ENCODE measurements around the gene SAMD11.
A peak's percentile ranks its signal among the peaks of the same experiment; 100 is the strongest.

Gene SAMD11

DNA sequence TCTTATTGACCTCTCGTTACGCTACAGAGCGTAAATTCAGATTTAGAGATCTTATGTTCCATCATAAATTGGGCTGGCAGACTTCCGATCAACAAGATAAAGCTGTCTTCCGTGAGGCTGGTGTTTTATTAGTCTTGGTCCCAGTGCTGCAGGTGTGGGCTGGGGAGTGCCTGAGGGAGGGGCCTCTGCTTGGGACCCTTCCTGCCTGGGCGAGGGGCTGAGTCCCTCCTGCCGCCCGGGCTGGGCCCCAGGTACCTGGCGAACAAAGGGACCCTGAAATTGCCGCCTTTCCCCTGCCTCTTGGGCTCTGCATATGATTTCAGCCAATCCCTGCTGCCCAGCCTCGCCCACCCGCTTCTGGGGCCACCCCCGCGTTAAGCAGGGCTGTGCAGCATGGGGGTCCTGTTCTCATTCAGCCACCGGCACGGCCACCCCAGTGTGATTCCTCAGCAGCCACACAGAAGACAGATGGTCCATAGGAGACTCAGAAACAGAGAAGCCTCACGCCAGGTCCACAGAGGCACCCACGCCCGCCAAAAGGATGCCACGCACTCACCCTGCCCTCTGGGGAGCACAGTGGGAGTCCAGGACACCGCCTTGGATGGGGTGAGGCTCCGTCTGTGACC is 6.1 kb upstream of the SAMD11 start:
- DNase-seq: no peak

DNA sequence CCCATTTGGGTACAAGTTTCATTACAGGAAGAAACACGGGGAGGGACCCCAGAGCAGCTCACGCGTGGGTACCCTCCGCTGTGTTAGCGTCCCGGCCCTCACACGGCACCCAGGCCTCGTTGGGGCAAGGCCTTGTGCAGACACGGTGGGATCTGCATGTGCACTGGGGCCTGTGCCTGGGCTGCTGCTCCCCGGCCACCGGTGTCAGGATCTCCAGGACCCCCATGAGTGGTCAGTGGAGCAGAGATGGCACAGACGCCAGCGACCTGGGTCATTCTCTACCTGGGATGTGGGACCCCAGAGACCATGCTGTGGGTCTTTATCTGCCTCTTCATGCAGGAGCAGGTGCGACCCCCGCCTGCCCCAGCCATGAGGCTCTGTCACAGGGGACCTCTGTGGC is 5.4 kb upstream of the SAMD11 start:
- no peak for DNase-seq

DNA sequence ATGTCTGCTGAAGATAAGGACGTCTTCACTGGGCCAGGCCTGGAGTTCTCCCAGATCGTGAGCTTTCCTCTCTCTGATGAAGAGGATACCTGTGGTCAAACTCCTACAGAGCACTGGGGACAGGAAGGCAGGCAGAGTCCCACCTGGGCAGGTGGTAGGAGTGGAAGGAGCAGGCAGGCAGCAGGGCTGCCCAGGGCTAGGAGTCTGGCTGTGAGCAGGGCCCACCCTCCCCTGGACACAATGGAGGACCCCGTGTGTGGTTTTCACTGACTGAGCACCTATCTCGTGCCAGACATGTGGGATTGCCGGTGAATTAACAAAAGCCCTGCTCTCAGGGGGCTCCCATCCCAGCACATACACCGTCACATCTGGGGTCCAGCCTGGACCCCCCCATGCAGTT is 4.9 kb upstream of the SAMD11 start:
- DNase-seq: no peak

DNA sequence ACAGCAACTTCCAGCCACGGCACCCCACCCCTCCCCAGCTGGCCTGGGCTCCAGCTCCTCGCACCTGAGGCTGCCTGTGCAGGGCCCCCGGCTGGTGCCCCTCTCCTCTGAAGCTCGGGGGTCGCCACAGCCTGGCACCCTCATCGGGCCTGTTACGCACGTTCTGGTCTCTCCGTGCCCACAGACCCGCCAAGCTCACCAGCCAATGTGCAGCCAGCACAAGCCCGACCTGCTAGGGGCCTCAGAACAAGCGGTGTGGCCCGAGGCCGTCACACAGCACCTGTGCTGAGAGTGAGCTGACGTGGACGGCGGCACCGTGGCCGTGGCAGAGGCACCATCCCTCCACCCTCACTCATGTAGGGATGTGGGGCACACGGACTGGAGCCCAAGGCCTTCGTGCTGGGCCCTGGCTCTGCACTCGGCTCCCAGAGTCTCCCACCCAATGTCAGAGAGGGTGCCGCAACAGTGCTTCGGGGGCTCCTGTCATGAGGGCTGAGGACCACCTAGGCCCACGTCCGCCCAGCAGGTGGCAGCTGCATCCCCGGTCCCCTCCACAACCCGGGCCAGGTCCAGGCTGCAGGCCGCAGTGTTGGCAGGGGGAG is 4.4 kb upstream of the SAMD11 start:
- no peak for DNase-seq

DNA sequence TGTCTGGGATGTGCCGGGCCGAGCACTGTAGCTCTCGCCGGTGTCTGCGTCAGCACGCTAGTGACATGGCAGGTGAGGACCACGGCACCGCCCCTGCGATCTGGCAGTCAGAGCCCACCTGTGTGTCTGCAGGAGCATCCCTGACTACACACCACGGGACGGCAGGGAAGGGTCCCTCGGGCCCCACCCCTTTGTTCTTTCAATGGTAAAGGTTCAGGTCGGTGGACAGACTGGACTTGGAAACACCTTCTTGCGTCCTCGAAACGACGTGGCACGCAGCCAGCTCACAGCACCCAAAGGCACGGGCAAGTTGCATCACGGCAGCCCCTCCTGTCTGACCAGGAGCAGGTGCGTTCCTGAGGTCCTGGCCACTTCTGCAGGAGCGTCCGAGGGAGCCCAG is 3.7 kb upstream of the SAMD11 start:
- DNase-seq: no peak

DNA sequence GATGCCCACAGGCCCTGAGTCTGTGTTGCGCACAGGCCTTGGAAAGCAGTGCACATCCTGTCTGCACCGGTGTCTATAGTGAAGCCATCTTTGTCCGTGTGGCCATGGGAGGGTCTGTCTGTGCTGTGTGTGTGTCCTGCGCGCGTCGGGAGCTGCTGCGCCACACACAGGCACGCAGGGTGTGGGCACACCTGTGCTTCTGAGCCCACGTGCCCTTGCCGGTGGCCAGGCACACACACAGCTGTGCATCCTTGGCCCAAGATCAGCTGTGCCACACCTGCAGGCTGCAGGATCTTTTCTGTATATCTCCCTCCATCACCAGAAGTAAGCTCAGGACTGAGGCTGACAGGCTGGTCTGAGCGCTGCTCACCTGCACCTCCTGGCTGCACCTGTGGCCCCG is 3.2 kb upstream of the SAMD11 start:
- DNase-seq: peak in 1 of 2 experiments; percentile 82

DNA sequence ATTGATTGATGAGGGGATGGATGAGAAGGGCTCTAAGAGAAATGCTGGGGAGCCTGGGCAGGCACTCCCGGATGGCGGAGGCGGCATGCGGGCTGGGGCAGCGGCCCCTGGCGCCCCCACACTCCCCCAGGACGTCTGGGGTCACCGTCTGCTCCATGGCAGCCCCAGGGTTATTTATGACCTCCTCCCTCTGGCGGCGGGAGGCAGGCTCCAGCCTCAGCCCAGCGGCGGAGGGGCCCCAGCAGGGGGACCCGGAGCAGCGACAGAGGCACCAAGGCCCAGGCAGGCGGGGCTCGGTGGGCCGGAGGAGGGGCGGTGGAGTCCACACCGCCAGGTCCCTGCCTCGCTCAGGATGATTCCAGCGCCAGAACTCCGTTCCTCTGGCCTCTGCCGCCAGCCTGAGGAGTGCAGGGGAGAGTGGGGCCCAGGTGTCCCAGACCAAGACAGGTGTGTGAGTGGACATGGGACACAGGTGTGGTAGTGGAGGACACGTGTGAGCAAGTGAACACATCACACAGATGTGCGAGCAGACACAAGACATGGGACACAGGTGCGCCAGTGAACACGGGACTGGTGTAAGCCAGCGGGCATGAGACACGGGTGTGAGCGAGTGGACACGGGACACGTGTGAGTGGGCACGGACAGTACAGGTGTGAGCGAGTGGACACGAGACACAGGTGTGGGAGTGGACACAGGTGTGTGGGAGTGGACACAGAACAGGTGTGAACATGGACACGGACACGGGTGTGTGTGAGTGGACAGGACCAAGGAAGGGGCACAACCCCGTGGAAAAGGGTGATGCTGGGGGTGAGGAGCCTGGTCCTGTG is 2.5 kb upstream of the SAMD11 start:
- DNase-seq: peak; percentile 87 to 98

DNA sequence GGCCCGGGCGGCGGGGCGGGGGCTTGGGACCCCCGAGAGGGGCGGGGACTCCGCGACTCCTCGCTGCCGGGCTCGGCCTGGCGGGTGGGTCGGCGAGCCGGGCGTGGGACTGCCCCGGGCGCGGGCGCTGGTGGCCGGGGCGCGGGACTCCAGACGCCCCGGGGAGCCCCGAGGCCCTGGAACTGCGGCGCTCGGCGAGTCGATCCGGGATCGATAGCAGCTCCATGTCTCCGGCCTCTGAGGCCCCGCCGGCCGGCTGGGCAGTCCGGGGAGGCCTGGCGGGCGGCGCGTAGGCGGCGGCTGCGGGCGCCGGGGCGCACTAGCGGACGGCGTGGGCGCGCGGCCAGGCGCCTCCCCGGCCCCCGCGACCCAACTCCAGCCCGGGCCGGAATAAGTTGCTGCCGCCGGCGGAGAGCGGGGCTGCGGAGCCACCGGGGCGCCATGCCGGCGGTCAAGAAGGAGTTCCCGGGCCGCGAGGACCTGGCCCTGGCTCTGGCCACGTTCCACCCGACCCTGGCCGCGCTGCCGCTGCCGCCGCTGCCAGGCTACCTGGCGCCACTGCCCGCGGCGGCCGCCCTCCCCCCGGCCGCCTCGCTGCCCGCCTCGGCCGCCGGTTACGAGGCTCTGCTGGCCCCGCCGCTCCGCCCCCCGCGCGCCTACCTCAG is 400 bp downstream of the SAMD11 start:
- no peak for DNase-seq

DNA sequence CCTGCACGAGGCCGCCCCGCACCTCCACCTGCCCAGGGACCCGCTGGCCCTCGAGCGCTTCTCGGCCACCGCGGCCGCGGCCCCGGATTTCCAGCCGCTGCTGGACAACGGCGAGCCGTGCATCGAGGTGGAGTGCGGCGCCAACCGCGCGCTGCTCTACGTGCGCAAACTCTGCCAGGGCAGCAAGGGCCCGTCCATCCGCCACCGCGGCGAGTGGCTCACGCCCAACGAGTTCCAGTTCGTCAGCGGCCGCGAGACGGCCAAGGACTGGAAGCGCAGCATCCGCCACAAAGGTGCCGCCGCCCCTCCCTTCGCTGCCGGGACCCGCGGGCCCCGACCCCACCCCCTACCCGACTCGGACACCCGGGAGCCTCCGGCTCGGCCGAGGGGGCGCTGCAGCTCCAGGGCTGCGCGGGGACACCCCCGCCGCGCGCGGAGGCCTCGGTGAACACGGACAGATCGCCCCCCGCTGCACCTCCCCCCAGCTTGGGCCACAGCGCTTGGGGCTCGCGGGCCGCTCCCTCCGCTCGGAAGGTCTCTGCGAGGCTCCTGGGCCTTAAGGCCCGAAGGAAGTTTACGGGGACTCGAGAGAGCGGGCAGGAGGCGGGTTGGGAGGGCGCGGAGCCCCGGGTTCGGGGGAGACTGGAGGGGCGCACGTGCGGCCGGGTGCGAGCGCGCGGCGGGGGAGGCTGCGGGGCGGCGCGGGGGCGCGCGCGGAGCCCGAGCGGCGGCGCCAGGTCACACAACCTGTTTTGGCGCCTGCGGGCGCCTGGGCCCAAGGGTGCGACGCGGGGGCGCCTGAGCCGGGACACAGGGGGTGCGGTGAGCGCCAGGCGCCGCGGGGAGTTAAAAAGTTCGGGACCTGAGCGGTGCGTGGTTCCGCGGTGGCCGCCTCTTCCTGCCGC is 1.2 kb downstream of the SAMD11 start:
- DNase-seq: peak; percentile 69 to 89

DNA sequence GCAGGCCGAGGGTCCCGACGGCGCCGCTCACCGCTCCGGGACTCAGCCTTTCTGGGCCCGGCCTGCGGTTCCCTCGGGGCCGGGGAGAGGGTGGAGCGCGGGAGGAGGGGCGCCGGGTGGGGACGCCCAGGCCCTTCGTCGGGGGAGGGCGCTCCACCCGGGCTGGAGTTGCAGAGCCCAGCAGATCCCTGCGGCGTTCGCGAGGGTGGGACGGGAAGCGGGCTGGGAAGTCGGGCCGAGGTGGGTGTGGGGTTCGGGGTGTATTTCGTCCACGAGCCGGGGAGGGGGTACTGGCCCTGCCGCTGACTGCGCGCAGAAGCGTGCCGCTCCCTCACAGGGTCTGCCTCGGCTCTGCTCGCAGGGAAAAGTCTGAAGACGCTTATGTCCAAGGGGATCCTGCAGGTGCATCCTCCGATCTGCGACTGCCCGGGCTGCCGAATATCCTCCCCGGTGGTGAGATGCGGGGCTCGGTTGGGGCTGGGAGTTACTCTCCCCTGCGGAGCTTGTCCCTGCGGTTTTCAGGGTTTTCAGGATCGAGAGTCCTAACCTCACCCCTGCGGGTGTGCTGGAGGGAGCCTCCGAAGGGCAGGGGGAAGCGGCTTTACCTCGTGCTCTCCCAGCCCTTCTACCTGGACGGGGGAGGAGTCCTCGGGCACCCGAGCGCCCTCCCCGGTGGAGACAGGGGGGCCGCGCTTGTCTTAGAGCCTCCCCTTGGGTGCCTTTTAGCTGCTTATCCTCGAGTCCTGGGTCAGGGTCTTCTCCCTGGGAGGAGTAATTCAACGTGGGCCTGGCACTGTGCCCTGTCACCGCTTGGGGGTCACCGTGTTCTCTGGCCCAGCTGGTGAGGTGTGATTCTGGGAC is 2.1 kb downstream of the SAMD11 start:
- DNase-seq: peak in 1 of 2 experiments; percentile 95

DNA sequence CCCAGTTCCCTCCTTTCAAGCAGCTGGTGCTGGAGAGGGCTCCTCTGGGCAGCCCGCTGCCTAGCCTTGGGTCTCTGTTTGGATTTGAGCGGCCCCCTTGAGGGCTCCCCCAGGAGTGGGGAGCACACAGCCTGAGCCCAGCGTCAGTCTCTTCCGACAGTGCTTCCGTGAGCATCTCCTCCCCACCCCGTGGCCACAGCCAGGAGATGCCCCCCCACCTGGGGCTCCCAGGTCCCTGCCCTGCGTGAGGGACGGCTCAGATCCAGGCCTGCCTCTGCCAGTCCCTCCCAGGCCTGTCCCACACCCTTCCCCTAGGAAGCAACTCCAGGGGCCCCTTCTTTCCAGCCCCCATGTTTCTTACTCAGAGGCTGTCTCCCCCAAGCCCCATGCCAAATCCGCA is 3.5 kb downstream of the SAMD11 start:
- DNase-seq: no peak

DNA sequence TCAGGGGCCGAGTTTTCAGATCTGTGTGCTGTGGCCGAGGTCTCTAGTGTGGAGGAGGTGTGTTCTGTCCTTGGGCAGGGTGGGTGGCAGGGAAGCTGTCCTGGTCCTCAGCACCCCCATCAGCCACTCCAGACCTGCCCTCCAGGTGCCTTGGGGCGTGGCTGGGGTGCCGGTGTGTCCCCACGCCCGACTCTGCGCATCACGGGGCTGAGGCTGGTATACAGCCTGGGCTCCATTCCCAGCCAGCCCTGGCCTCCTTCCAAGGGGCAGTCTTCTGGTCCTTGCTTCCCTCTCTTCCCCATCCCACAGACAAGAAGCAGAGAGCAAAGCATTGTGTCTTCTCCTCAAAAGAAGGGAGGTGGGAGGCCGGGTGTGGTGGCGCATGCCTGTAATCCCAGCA is 4.0 kb downstream of the SAMD11 start:
- no peak for DNase-seq

DNA sequence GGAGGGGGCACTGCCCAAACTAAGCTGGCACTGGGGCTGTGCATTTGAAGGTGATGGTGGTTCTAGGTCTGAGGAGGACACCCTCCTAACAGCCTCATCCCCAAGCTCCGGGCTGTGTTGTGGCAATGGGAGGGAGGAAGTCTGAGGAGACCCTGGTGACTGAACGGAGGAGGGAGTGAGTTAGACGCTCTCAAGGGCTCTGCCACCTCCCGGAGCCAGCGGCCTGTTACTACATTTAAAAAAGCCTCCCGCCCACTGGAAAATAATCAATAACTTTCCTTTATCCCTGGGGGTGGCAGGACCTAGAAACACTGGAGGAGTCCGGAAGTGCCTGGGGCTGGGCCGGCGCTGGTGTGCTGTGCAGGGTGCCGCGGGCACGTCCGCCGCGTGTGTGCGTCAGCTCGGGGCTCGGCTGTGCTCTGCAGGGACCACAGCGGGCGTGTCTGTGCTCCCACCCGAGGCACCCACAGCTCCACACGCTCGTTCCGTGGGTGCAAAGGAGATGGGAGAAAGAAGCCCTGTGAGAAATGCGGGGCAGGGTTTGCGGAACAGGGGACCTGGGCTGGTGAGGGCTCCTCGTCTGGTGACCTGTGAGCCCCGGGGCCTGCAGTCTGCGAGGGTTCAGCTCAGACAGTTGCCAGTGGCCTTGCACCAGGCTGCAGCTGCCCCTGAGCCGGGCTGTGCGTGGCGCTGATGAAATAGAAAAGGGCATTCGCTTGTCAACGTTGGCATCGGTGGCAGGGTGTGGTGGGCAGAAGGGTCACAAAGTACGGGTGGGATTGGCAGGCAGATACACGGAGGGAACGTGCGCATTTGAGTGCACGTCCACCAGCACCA is 5.3 kb downstream of the SAMD11 start:
- DNase-seq: no peak

DNA sequence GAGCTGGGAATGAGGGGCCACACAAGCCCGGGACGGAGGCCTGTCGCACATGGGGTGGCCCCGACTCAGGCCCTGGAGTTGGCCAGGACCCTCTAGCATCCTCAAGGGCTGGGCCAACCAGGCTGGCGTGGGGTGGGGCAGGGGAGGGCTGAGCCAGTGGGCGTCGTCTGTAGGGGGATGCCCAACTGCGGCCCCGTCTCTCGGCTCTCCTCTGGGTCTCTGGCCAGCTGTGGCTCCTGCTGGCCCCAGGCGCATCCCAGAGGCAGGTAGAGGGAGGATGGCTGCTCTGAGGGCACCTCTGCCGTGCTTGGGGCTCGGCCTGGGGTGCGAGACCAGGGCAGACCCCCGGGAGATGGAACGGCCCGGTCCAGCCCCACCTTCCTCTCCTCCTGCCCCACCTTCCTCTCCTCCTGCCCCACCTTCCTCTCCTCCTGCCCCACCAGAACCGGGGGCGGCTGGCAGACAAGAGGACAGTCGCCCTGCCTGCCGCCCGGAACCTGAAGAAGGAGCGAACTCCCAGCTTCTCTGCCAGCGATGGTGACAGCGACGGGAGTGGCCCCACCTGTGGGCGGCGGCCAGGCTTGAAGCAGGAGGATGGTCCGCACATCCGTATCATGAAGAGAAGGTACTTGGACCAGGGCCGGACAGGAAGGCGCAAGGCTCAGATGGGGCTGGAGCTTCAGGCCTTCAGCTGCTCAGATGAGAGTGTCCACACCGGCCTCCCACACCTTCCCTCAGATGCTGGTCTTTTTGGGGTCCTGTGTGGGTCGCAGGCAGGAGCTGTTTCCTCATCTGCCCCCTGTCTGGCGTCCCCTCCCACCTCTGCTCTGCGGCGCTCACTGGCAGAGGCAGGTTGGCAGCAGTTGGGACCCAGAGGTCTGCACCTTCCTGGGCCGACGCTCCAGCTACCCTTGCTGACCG is 6.2 kb downstream of the SAMD11 start:
- no peak for DNase-seq

DNA sequence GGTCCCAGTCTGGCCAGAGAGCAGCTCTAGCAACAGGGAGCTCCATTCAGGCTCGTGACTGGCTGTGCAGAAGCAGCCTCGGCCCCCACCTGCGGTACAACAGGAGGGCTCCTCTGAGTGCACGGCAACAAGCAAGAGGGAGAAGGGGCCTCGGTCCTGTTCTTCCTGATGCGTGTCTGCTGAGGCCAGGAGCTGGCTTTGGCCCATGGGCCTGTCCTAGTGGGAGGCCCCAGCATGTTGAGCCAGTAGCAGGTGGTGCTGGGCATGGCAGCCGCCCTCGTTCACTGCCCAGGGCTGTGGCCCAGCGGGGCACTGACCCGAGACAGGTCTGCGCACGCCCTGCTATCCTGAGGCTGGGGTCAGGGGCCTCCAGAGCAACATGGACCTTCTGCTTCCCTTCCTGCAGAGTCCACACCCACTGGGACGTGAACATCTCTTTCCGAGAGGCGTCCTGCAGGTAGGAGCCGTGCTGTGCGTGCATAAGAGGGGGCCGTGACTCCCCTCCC is 7.0 kb downstream of the SAMD11 start:
- no peak for DNase-seq

DNA sequence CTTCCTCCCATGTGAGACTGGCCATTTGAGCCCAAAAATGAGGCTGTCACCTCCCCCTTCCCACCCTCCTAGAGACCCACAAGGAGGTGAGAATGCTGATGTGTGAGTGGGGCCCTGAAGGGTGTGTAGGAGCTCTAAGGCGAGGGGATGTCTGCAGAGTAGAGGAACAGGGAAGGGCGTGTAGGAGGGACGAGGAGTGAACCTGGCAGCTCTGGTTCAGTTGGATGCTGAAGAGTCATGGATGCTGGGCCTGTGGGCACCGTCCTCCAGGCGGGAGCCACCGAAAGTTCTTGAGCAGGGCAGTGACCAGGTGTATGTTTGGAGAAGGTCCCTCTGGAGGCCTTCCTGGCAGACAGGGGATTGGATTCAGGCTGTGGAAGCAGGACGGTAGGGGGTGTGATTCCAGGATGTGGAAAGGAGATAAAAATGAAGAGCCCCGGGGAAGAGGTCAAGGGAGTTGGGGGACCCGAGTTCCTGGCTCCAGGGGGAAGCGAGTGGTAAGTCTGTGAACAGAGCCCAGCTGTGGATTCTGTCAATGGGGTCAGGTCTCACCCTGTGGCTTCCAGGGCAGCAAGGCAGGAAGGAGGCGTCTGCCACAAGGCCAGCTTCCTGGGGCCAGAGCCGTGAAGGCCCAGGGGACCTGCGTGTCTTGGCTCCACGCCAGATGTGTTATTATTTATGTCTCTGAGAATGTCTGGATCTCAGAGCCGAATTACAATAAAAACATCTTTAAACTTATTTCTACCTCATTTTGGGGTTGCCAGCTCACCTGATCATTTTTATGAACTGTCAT is 7.9 kb downstream of the SAMD11 start:
- no peak for DNase-seq

DNA sequence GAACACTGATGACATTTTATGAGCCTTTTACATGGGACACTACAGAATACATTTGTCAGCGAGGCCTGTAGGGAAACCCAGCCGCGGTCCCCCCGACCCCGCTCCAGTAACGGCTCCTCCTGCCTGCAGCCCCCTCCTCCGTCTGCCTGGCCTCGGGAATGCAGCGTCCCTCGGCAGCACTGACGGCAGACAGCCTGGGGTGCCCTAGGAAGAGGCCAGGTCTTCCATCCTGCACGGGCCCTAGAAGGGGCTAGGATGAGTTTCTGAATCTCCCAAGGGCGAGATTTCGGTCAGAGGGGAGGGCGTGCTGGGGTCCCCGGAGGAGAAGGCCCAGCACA is 8.4 kb downstream of the SAMD11 start:
- no peak for DNase-seq

DNA sequence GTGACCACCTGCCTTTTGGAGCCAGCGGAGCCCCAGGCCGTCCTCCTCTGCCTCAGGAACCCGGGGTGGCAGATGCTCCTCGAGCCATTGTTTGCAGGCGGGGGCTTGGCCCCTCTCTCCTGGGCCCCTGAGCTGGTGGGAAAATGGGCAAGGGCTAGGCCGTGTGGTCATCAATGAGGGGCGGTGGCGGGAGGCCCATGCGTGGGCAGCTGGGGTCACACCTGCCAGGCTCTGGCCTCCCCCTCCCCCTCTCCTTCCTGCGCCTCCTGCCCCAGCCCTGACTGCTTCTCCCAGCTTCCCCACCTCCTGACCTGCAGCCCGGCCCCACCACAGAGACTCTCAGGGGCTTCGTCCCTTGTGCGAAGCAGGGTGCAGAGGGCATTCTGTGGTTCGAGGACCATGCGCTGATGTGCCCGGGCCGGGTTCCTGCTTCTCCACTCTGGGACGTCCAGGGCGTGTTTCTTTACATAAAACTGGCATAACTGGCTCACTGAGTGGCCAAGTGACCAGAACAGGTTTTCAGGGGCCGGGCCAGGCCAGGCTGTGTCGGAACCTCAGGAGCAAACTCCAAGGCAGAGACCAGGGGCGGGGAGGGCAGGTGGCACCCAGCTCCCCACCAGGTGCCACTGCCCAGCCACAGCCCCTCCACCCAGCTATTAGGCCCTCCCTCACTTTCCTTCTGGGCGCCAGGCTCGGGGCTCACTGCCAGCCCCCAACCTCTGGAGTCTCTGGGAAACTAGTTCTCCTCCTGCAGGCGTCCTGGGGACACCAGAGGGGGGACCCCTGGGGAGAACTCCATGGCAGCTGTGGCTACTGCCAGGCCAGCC is 9.3 kb downstream of the SAMD11 start:
- DNase-seq: no peak
